Measurements from ENCODE around the gene RASGRF1.

RASGRF1 gene

GRCh38 chr15:78987556-78988360 lies 102.8 kb downstream of the RASGRF1 start:
- DNase-seq (ENCODE audit: low spot score), result no peak

GRCh38 chr15:78985859-78986475 lies 104.6 kb downstream of the RASGRF1 start:
- DNase-seq (ENCODE audit: low spot score), result no peak

- no peak for DNase-seq (ENCODE audit: low spot score)
Measured at GRCh38 chr15:78984041-78984440, 106.5 kb downstream of the RASGRF1 start.

- DNase-seq (ENCODE audit: low spot score), result no peak
Measured at GRCh38 chr15:78983146-78983918, 107.2 kb downstream of the RASGRF1 start.

GRCh38 chr15:78982736-78983135 lies 107.8 kb downstream of the RASGRF1 start:
- DNase-seq (ENCODE audit: low spot score), result no peak

- DNase-seq (ENCODE audit: low spot score), result no peak
Measured at GRCh38 chr15:78981532-78982313, 108.9 kb downstream of the RASGRF1 start.

GRCh38 chr15:78979456-78980320 lies 110.9 kb downstream of the RASGRF1 start:
- DNase-seq (ENCODE audit: low spot score), result peak; percentile 53

- DNase-seq (ENCODE audit: low spot score), result no peak
Measured at GRCh38 chr15:78978601-78979179, 111.9 kb downstream of the RASGRF1 start.

GRCh38 chr15:78977591-78978347 lies 112.8 kb downstream of the RASGRF1 start:
- no peak for DNase-seq (ENCODE audit: low spot score)

- peak; percentile 15 for DNase-seq (ENCODE audit: low spot score)
Measured at GRCh38 chr15:78977091-78977571, 113.4 kb downstream of the RASGRF1 start.

GRCh38 chr15:78976691-78977090 lies 113.9 kb downstream of the RASGRF1 start:
- DNase-seq (ENCODE audit: low spot score), result no peak

- DNase-seq (ENCODE audit: low spot score), result no peak
Measured at GRCh38 chr15:78974272-78974918, 116.2 kb downstream of the RASGRF1 start.

GRCh38 chr15:78969687-78970349 lies 120.8 kb downstream of the RASGRF1 start:
- DNase-seq (ENCODE audit: low spot score), result no peak

GRCh38 chr15:78968539-78969271 lies 121.9 kb downstream of the RASGRF1 start:
- no peak for DNase-seq (ENCODE audit: low spot score)

- no peak for DNase-seq (ENCODE audit: low spot score)
Measured at GRCh38 chr15:78968114-78968513, 122.5 kb downstream of the RASGRF1 start.

GRCh38 chr15:78960308-78960707 lies 130.3 kb downstream of the RASGRF1 start:
- DNase-seq (ENCODE audit: low spot score), result no peak

GRCh38 chr15:78959360-78959759 lies 131.2 kb downstream of the RASGRF1 start:
- no peak for DNase-seq (ENCODE audit: low spot score)
